ENCODE data around the gene CD48.

DNA sequence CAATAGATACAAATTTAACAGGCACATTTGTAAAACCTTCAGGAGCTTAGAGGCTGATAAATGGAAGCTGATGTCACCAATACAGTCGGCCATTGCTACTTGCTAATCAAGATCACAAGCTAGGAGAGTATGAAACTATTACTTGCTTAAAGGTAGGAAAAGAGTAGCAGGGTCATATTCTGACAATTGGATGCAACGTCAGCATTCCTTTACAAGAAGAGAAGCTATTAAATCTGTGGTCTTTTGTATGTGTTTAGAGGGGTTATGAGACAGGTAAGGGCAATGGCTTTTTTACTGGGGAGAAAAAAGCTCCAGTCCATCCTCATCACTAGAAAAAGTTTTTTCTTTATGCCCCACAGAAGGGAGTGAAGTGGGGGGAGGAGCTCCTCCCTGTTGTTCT, 11.7 kb upstream of the CD48 start:
- no peak for TF ChIP-seq POLR2AphosphoS5 (IDR thresholded peaks at IDR 0.05)
- no peak for TF ChIP-seq POLR2A (IDR thresholded peaks at IDR 0.05)
- TF ChIP-seq CTCF (IDR thresholded peaks at IDR 0.05): no peak
- TF ChIP-seq EP300 (IDR thresholded peaks at IDR 0.05): no peak

Data from upper lobe of left lung (tissue), 4 donors.